CD14-positive monocyte (primary cell): ENCODE measurements around the gene KAT5. TPM values are rescaled to one million over a fixed set of nuclear protein-coding genes. Genes with fewer than 3 reads are reported as not detected.
"Not testable (repeated sequence)": the region's sequence is repeated elsewhere in the genome, so short reads cannot be mapped to it uniquely, and the experiment has no call there.

ENCODE experiments used
- DNase-seq, 3 donors: peaks; one replicate each; pipeline ENCODE4 v3.0.0-alpha.2; 2011 to 2022
- H2AFZ ChIP-seq: 2 replicates; pipeline ENCODE4 v1.6.0; 2012; ENCODE audit warnings: mild to moderate bottlenecking, low read depth, low read length, inconsistent platforms; ENCODE audit not compliant: insufficient read depth, poor library complexity, severe bottlenecking
- H3K27ac ChIP-seq, 2 donors: 1 replicate in 1 of 2; 2 replicates in 1 of 2; pipeline ENCODE4 v1.5.1; 2012 to 2013; ENCODE audit warnings: low read length in 2 of 2, control low read depth in 1 of 2, inconsistent platforms in 1 of 2, low read depth in 1 of 2, mild to moderate bottlenecking in 1 of 2
- H3K27me3 ChIP-seq, 2 donors: one replicate each; pipeline versions ENCODE4 v1.6.0 to v1.6.1; 2011 to 2013; ENCODE audit warnings: low read length in 2 of 2; ENCODE audit not compliant: control insufficient read depth in 2 of 2, insufficient read depth in 2 of 2
- H3K36me3 ChIP-seq, 2 donors: replicated peaks in 1 of 2; 1 replicate in 1 of 2; 2 replicates in 1 of 2; pipeline versions ENCODE4 v1.5.1 to v1.6.1; 2012 to 2013; ENCODE audit warnings: low read length in 2 of 2, control low read depth in 1 of 2, inconsistent platforms in 1 of 2, mild to moderate bottlenecking in 1 of 2; ENCODE audit not compliant: insufficient read depth in 2 of 2, control insufficient read depth in 1 of 2
- H3K4me1 ChIP-seq, 2 donors: 1 replicate in 1 of 2; 2 replicates in 1 of 2; pipeline versions ENCODE4 v1.5.1 to v1.6.1; 2012 to 2013; ENCODE audit warnings: low read length in 2 of 2, control low read depth in 1 of 2, inconsistent platforms in 1 of 2, mild to moderate bottlenecking in 1 of 2, moderate library complexity in 1 of 2; ENCODE audit not compliant: insufficient read depth in 2 of 2, control insufficient read depth in 1 of 2
- H3K4me2 ChIP-seq: replicated peaks from 2 replicates; pipeline ENCODE3; 2012; ENCODE audit warnings: low read length, moderate library complexity, mild to moderate bottlenecking; ENCODE audit not compliant: poor library complexity, severe bottlenecking; ENCODE audit errors: extremely low read depth
- H3K4me3 ChIP-seq, 3 experiments: fragments of 200-600 bp in 1 of 3; sonication (generic) in 1 of 3; replicated peaks in 1 of 3; 1 replicate in 2 of 3; 2 replicates in 1 of 3; pipeline ENCODE4 v1.5.1; 2011 to 2013; ENCODE audit warnings: low read length in 3 of 3, mild to moderate bottlenecking in 3 of 3, control low read depth in 2 of 3, low read depth in 2 of 3, inconsistent platforms in 1 of 3, moderate library complexity in 1 of 3
- H3K79me2 ChIP-seq: 2 replicates; pipeline ENCODE4 v1.6.0; 2012; ENCODE audit warnings: mild to moderate bottlenecking, control low read depth, inconsistent platforms, low read length, moderate library complexity; ENCODE audit not compliant: insufficient read depth
- H3K9ac ChIP-seq: 2 replicates; pipeline ENCODE4 v1.6.0; 2017; ENCODE audit warnings: low read length, mild to moderate bottlenecking; ENCODE audit not compliant: insufficient read depth, poor library complexity, severe bottlenecking
- H3K9me3 ChIP-seq, 2 donors: replicated peaks in 1 of 2; 1 replicate in 1 of 2; 2 replicates in 1 of 2; pipeline versions ENCODE4 v1.5.1 to v1.6.1; 2012 to 2013; ENCODE audit warnings: low read length in 2 of 2, control low read depth in 1 of 2; ENCODE audit not compliant: control insufficient read depth in 1 of 2, insufficient read depth in 1 of 2
- H4K20me1 ChIP-seq: 2 replicates; pipeline ENCODE4 v1.6.0; 2012; ENCODE audit warnings: mild to moderate bottlenecking, low read length, control low read depth, moderate library complexity; ENCODE audit not compliant: insufficient read depth
- H3K27ac Mint-ChIP-seq, 7 donors: one replicate each; pipeline ENCODE4 v1.8.0; 2020; ENCODE audit warnings: mild to moderate bottlenecking in 7 of 7, mixed read lengths in 7 of 7, moderate library complexity in 6 of 7, inconsistent platforms in 2 of 7
- H3K27me3 Mint-ChIP-seq, 3 donors: one replicate each; pipeline ENCODE4 v1.8.0; 2021 to 2022; ENCODE audit warnings: low read depth in 3 of 3, mild to moderate bottlenecking in 3 of 3, mixed read lengths in 3 of 3, moderate library complexity in 3 of 3, inconsistent platforms in 1 of 3
- H3K36me3 Mint-ChIP-seq, 2 donors: one replicate each; pipeline ENCODE4 v1.8.0; 2020; ENCODE audit warnings: mixed read lengths in 2 of 2, inconsistent platforms in 1 of 2, mild to moderate bottlenecking in 1 of 2
- H3K4me1 Mint-ChIP-seq: one replicate; pipeline ENCODE4 v1.8.0; 2020; ENCODE audit warnings: mild to moderate bottlenecking, mixed read lengths
- H3K4me3 Mint-ChIP-seq, 2 donors: one replicate each; pipeline ENCODE4 v1.8.0; 2020; ENCODE audit warnings: mild to moderate bottlenecking in 2 of 2, mixed read lengths in 2 of 2, moderate library complexity in 1 of 2
- H3K9me3 Mint-ChIP-seq, 7 donors: one replicate each; pipeline ENCODE4 v1.8.0; 2020 to 2022; ENCODE audit warnings: mixed read lengths in 7 of 7, mild to moderate bottlenecking in 6 of 7, moderate library complexity in 6 of 7, inconsistent platforms in 2 of 7
- WGBS: methylation state at CpG from one replicate; pipeline ENCODE4 v1.1.5; 2013; ENCODE audit warnings: missing lambda C conversion rate; ENCODE audit not compliant: insufficient coverage; 5-methylcytosine and 5-hydroxymethylcytosine counted together
- intact Hi-C, 2 donors: fragments of 100-400 bp; cut with micrococcal nuclease; formaldehyde crosslinking; loops; one replicate each; pipeline versions ENCODE4 v1.15.0 to v1.15.1; 2023
- polyA plus RNA-seq, 3 donors: library from polyadenylated mRNA; depleted of rRNA in 1 of 3; unstranded in 2 of 3; stranded (reverse) in 1 of 3; fragments of 300-500 nt in 2 of 3; fragments of >200 nt in 1 of 3; fragmentation: Illumina TruSeq in 2 of 3; gene quantifications; 1 replicate in 2 of 3; 2 replicates in 1 of 3; pipeline ENCODE4 v1.2.3, GENCODE V29; 2012 to 2021
- TF ChIP-seq, protein P1 (sequence below): fragments of 200-600 bp; IDR thresholded peaks from one replicate; pipeline ENCODE4 v1.8.0; 2022; ENCODE audit warnings: antibody characterized with exemption, mild to moderate bottlenecking

The KAT5 gene
- polyA plus RNA-seq, 3 donors: 32.5 to 48.7 (median 33.1) TPM

DNA sequence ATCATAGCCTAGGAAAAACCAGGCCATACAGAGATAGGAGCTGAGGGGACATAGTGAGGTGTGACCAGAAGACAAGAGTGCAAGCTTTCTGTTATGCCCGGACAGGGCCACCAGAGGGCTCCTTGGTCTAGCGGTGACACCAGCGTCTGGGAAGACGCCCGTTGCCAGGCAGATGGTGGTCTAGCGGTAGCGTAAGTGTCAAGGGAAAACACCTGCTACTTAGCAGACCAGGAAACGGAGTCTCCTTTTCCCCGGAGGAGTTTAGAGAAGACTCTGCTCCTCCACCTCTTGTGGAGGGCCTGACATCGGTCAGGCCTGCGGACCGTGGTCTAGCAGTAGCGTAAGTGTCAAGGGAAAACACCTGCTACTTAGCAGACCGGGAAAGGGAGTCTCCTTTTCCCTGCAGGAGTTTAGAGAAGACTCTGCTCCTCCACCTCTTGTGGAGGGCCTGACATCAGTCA, 5.7 kb upstream of the KAT5 start:
- not testable (repeated sequence) for H3K9me3 Mint-ChIP-seq, H3K4me2 ChIP-seq, H3K9ac ChIP-seq, H4K20me1 ChIP-seq, H3K27ac ChIP-seq, H3K27ac Mint-ChIP-seq, H3K36me3 Mint-ChIP-seq, H3K4me1 Mint-ChIP-seq, H3K4me3 ChIP-seq, H3K36me3 ChIP-seq, H3K79me2 ChIP-seq, H3K9me3 ChIP-seq, H3K27me3 Mint-ChIP-seq, H3K27me3 ChIP-seq
- TF ChIP-seq, protein P1, sequence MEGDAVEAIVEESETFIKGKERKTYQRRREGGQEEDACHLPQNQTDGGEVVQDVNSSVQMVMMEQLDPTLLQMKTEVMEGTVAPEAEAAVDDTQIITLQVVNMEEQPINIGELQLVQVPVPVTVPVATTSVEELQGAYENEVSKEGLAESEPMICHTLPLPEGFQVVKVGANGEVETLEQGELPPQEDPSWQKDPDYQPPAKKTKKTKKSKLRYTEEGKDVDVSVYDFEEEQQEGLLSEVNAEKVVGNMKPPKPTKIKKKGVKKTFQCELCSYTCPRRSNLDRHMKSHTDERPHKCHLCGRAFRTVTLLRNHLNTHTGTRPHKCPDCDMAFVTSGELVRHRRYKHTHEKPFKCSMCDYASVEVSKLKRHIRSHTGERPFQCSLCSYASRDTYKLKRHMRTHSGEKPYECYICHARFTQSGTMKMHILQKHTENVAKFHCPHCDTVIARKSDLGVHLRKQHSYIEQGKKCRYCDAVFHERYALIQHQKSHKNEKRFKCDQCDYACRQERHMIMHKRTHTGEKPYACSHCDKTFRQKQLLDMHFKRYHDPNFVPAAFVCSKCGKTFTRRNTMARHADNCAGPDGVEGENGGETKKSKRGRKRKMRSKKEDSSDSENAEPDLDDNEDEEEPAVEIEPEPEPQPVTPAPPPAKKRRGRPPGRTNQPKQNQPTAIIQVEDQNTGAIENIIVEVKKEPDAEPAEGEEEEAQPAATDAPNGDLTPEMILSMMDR: peak; percentile 92
- Histone ChIP-seq H2AFZ (peak overlapping the region; percentile 41), H3K4me1 (peaks cover 10 to 16% of the 10 kb centered on the region in 2 donors)
- DNase-seq: peak; percentile 42 to 75 (median 47)
- intact Hi-C loops: loop anchor here in 1 of 2 donors (10.0 kb wide), 1 partner anchor 82 kb away; no protein-coding TSS in a partner anchor
- WGBS: 12% methylated on average over 12 of the region's 14 CpGs
- H3K4me3 Mint-ChIP-seq: peak overlapping the region in 1 of 2 donors; percentile 51

DNA sequence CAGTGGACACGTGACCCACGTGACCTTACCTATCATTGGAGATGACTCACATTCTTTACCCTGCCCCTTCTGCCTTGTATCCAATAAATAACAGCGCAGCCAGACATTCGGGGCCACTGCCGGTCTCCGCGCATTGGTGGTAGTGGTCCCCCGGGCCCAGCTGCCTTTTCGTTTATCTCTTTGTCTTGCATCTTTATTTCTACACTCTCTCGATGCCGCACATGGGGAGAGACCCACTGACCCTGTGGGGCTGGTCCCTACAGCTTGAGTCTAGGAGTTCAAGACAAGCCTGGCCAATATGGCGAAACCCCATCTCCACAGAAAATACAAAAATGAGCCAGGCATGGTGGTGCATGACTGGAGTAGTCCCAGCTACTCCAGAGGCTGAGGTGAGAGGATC, 5.0 kb upstream of the KAT5 start:
- H3K4me1 Mint-ChIP-seq: peaks cover 10% of the 10 kb centered on the region
- H3K4me3 Mint-ChIP-seq: not testable (repeated sequence)

More for the DNA sequence above, 5.0 kb upstream of the KAT5 start:
- H3K27me3 Mint-ChIP-seq, H2AFZ ChIP-seq, H3K4me3 ChIP-seq, H3K27ac Mint-ChIP-seq, H3K27ac ChIP-seq, H3K4me2 ChIP-seq, H3K9me3 Mint-ChIP-seq, H3K9ac ChIP-seq, DNase-seq, H3K79me2 ChIP-seq, H3K9me3 ChIP-seq, H4K20me1 ChIP-seq, H3K36me3 ChIP-seq, H3K36me3 Mint-ChIP-seq, H3K27me3 ChIP-seq: not testable (repeated sequence)
- intact Hi-C loops: loop anchor here in 1 of 2 donors (10.0 kb wide), 1 partner anchor 82 kb away; no protein-coding TSS in a partner anchor
- WGBS: 94% methylated on average over 6 of the region's 12 CpGs
- peaks cover 12 to 18% of the 10 kb centered on the region in 2 donors for H3K4me1 ChIP-seq
